Body of pancreas (tissue), 4 donors: Measurements from ENCODE around the gene ARHGAP12. TPM values are rescaled to one million over a fixed set of nuclear protein-coding genes. Genes with fewer than 3 reads are reported as not detected.

Experiments used
- ATAC-seq: fragments of 150-250 bp; one replicate; pipeline ENCODE4 v1.9.1; 2016
- DNase-seq, 4 donors: peaks; one replicate each; pipeline ENCODE4 v3.0.0-alpha.2; 2019
- H3K27ac ChIP-seq, 4 donors: fragments of 200-600 bp; sonication (generic); 1 replicate in 3 of 4; 2 replicates in 1 of 4; pipeline versions ENCODE4 v1.5.1 to v1.6.1; 2016 to 2019; ENCODE audit warnings: mild to moderate bottlenecking in 1 of 4, mixed read lengths in 1 of 4, moderate library complexity in 1 of 4
- H3K27me3 ChIP-seq, 2 donors: fragments of 200-600 bp; sonication (generic); one replicate each; pipeline ENCODE4 v1.6.0; 2016; ENCODE audit warnings: mild to moderate bottlenecking in 1 of 2
- H3K36me3 ChIP-seq, 2 donors: fragments of 200-600 bp; sonication (generic); replicated peaks in 1 of 2; 2 replicates each; pipeline ENCODE4 v1.5.1; 2016; ENCODE audit warnings: low read depth in 2 of 2; ENCODE audit not compliant: insufficient read depth in 1 of 2
- H3K4me1 ChIP-seq: fragments of 200-600 bp; sonication (generic); one replicate; pipeline ENCODE4 v1.6.0; 2016
- H3K4me3 ChIP-seq, 2 donors: fragments of 200-600 bp; sonication (generic); 1 replicate in 1 of 2; 2 replicates in 1 of 2; pipeline ENCODE4 v1.5.1; 2016 to 2019
- H3K9me3 ChIP-seq, 3 donors: fragments of 200-600 bp; sonication (generic); 1 replicate in 2 of 3; 2 replicates in 1 of 3; pipeline ENCODE4 v1.5.1; 2016
- POLR2A ChIP-seq, 3 donors: fragments of 450-650 bp; IDR thresholded peaks; one replicate each; pipeline ENCODE4 v1.6.1; 2016; ENCODE audit warnings: antibody characterized with exemption in 3 of 3, mild to moderate bottlenecking in 2 of 3
- WGBS, 2 donors: methylation state at CpG; one replicate each; pipeline ENCODE4 v1.1.5; 2017; 5-methylcytosine and 5-hydroxymethylcytosine counted together
- intact Hi-C: fragments of 100-400 bp; cut with DNase I; formaldehyde crosslinking; loops from one replicate; pipeline ENCODE4 v1.15.1; 2023
- total RNA-seq, 2 donors: library from RNA; depleted of rRNA; stranded (reverse); fragments of >200 nt; gene quantifications; one replicate each; pipeline ENCODE4 v1.1.0, GENCODE V29; 2016
- TF ChIP-seq, protein P1 (sequence below), 7 experiments: fragments of 450-650 bp in 4 of 7; fragments of 200-600 bp in 3 of 7; sonication (generic) in 3 of 7; IDR thresholded peaks; one replicate each; pipeline ENCODE4 v1.5.1; 2016 to 2019; ENCODE audit warnings: antibody characterized with exemption in 7 of 7

ARHGAP12 gene
- total RNA-seq, 2 donors from 2014 or later: 34.3 to 39.4 TPM

- Histone ChIP-seq H3K4me3 (no peak overlapping the region), H3K27ac (peak overlapping the region; percentile 89 to 98 (median 96)), H3K27me3 (no peaks in the 10 kb centered on the region), H3K4me1 (peaks cover 16% of the 10 kb centered on the region), H3K36me3 (no peaks in the 10 kb centered on the region), H3K9me3 (no peaks in the 10 kb centered on the region)
- intact Hi-C loops: no loop called here
- TF ChIP-seq, protein P1, sequence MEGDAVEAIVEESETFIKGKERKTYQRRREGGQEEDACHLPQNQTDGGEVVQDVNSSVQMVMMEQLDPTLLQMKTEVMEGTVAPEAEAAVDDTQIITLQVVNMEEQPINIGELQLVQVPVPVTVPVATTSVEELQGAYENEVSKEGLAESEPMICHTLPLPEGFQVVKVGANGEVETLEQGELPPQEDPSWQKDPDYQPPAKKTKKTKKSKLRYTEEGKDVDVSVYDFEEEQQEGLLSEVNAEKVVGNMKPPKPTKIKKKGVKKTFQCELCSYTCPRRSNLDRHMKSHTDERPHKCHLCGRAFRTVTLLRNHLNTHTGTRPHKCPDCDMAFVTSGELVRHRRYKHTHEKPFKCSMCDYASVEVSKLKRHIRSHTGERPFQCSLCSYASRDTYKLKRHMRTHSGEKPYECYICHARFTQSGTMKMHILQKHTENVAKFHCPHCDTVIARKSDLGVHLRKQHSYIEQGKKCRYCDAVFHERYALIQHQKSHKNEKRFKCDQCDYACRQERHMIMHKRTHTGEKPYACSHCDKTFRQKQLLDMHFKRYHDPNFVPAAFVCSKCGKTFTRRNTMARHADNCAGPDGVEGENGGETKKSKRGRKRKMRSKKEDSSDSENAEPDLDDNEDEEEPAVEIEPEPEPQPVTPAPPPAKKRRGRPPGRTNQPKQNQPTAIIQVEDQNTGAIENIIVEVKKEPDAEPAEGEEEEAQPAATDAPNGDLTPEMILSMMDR (IDR thresholded peaks at IDR 0.05): no peak
- TF ChIP-seq POLR2A (IDR thresholded peaks at IDR 0.05): no peak
- WGBS, 2 donors: 74 to 87% methylated on average over 3 of the region's 3 CpGs
- DNase-seq: no peak
- ATAC-seq: no peak
Observed at GRCh38 chr10:31761156-31761555, 167.5 kb downstream of the ARHGAP12 start.

GRCh38 chr10:31760674-31761081 is 168.0 kb downstream of the ARHGAP12 start:
- peak in 1 of 4 donors; percentile 22 for DNase-seq
- 10 to 12% methylated on average over 8 of the region's 8 CpGs for WGBS, 2 donors

GRCh38 chr10:31759799-31760626 is 168.6 kb downstream of the ARHGAP12 start:
- peak overlapping the region; percentile 96 to 98 (median 97) for H3K27ac ChIP-seq
- ATAC-seq (peak; percentile 95), DNase-seq (peak; percentile 96 to 99 (median 98))
- no peaks in the 10 kb centered on the region for H3K36me3 ChIP-seq
- WGBS, 2 donors: 0 to 1% methylated on average over 30 to 63 of the region's 63 CpGs
- peak overlapping the region; percentile 58 to 90 for H3K4me3 ChIP-seq
- no peaks in the 10 kb centered on the region for H3K27me3 ChIP-seq
- no peaks in the 10 kb centered on the region for H3K9me3 ChIP-seq
- peak; percentile 94 to 98 (median 97) for TF ChIP-seq POLR2A (IDR thresholded peaks at IDR 0.05)
- TF ChIP-seq, protein P1 (IDR thresholded peaks at IDR 0.05): peak in 1 of 7 experiments; percentile 5
- intact Hi-C loops: no loop called here
- peaks cover 27% of the 10 kb centered on the region for H3K4me1 ChIP-seq

More at GRCh38 chr10:31760674-31761081, 168.0 kb downstream of the ARHGAP12 start:
- intact Hi-C loops: no loop called here
- no peak for TF ChIP-seq POLR2A (IDR thresholded peaks at IDR 0.05)
- TF ChIP-seq, protein P1 (IDR thresholded peaks at IDR 0.05): no peak
- ATAC-seq: no peak
- Histone ChIP-seq H3K36me3 (no peaks in the 10 kb centered on the region), H3K4me1 (peaks cover 20% of the 10 kb centered on the region), H3K4me3 (no peak overlapping the region), H3K27me3 (no peaks in the 10 kb centered on the region), H3K27ac (peak overlapping the region; percentile 89 to 98 (median 96)), H3K9me3 (no peaks in the 10 kb centered on the region)

DNA sequence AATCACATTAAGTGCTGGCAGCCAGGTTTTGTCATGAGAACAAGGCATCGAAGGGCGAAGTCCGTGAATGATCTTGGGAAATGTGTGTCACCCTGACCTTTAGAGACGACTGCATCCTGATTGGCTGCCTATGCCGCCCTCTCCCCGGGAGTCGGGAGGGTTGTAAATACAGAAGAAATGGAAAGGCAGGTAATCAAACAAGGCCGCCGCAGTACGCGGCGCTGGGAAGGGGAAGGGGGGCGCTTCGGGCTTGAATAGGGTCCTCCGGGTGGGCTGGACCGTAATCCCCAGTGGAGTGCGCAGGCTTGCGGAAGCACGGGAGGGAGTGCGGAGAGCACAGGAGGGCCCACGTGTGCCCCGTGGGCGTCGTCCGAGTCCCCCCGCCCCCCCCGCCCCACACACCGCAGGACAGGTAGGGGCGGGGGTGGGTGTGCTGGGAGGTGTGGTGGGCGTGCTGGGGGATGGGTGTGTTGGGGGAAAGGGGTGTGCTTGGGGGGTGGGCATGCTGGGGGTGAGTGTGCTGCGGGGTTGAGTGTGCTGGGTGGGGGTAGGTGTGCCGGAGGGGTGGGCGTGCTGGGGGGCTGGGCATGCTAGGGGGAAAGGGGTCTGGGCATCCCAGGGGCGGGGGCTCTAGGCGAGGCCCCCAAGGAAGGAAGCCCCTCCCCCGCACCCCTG is 169.4 kb downstream of the ARHGAP12 start:
- H3K36me3 ChIP-seq: no peaks in the 10 kb centered on the region
- no peaks in the 10 kb centered on the region for H3K27me3 ChIP-seq
- TF ChIP-seq, protein P1 (IDR thresholded peaks at IDR 0.05): no peak
- TF ChIP-seq POLR2A (IDR thresholded peaks at IDR 0.05): peak in 2 of 3 donors; percentile 9 to 44
- peak overlapping the region; percentile 96 to 98 (median 97) for H3K27ac ChIP-seq
- intact Hi-C loops: no loop called here
- H3K4me1 ChIP-seq: peaks cover 35% of the 10 kb centered on the region
- peak overlapping the region; percentile 58 to 90 for H3K4me3 ChIP-seq
- WGBS, 2 donors: 0 to 1% methylated on average over 15 to 23 of the region's 36 CpGs
- ATAC-seq (peak; percentile 45), DNase-seq (peak; percentile 74 to 91 (median 86))
- H3K9me3 ChIP-seq: no peaks in the 10 kb centered on the region
